Karpas-422 (cell line): ENCODE data around the gene TMEM168. TPM values are rescaled to one million over a fixed set of nuclear protein-coding genes. Genes with fewer than 3 reads are reported as not detected.
"Not testable (repeated sequence)": the region's sequence is repeated elsewhere in the genome, so short reads cannot be mapped to it uniquely, and the experiment has no call there.

Experiments
- DNase-seq: peaks from one replicate; pipeline ENCODE4 v3.0.0-alpha.2; 2015
- H2AFZ ChIP-seq: fragments of 200-600 bp; sonication (generic); 2 replicates; pipeline ENCODE4 v1.6.1; 2014; ENCODE audit warnings: antibody characterized with exemption, low read length, mixed read lengths
- H3K27ac ChIP-seq: fragments of 200-600 bp; sonication (generic); 2 replicates; pipeline ENCODE4 v1.5.1; 2014; ENCODE audit warnings: mild to moderate bottlenecking, low read length, moderate library complexity
- H3K27me3 ChIP-seq: fragments of 200-600 bp; sonication (generic); 2 replicates; pipeline ENCODE4 v1.6.1; 2014; ENCODE audit warnings: low read length, mixed read lengths
- H3K36me3 ChIP-seq: fragments of 200-600 bp; sonication (generic); 2 replicates; pipeline ENCODE4 v1.6.1; 2014; ENCODE audit warnings: low read length, mixed read lengths; ENCODE audit not compliant: insufficient read depth
- H3K4me1 ChIP-seq: fragments of 200-600 bp; sonication (generic); 2 replicates; pipeline ENCODE4 v1.6.1; 2014; ENCODE audit warnings: mild to moderate bottlenecking, low read length, mixed read lengths
- H3K4me2 ChIP-seq: fragments of 200-600 bp; sonication (generic); 2 replicates; pipeline ENCODE4 v1.6.1; 2014; ENCODE audit warnings: low read length, low read depth, mild to moderate bottlenecking; ENCODE audit not compliant: poor library complexity, severe bottlenecking
- H3K4me3 ChIP-seq: fragments of 200-600 bp; sonication (generic); 2 replicates; pipeline ENCODE4 v1.5.1; 2014; ENCODE audit warnings: mild to moderate bottlenecking, antibody characterized with exemption, low read length, mixed read lengths
- H3K79me2 ChIP-seq: fragments of 200-600 bp; sonication (generic); 2 replicates; pipeline ENCODE4 v1.6.1; 2014; ENCODE audit warnings: mild to moderate bottlenecking, low read length, mixed read lengths
- H3K9ac ChIP-seq: fragments of 200-600 bp; sonication (generic); 2 replicates; pipeline ENCODE4 v1.6.0; 2014; ENCODE audit warnings: low read length
- H3K9me2 ChIP-seq: fragments of 200-600 bp; sonication (generic), shearing (Covaris generic); replicated peaks from 2 replicates; pipeline ENCODE4 v1.6.0; 2014; ENCODE audit warnings: mild to moderate bottlenecking, low read length, moderate library complexity; ENCODE audit not compliant: insufficient read depth
- H3K9me3 ChIP-seq: fragments of 300-700, 200-600 bp; sonication (generic); 2 replicates; pipeline ENCODE4 v1.6.1; 2014; ENCODE audit warnings: low read length, mixed read lengths
- H4K20me1 ChIP-seq: fragments of 200-600 bp; sonication (generic); 2 replicates; pipeline ENCODE4 v1.6.1; 2014; ENCODE audit warnings: mild to moderate bottlenecking, antibody characterized with exemption, low read length, low read depth; ENCODE audit not compliant: insufficient read depth
- total RNA-seq: library from RNA; depleted of rRNA; stranded (reverse); fragments of >200 nt; shearing (Covaris generic); gene quantifications from 2 replicates; pipeline ENCODE4 v1.2.3, GENCODE V29; 2014; ENCODE audit warnings: low replicate concordance

Gene TMEM168
- total RNA-seq, 1 experiment from 2014 or later = 32.0 TPM

DNA sequence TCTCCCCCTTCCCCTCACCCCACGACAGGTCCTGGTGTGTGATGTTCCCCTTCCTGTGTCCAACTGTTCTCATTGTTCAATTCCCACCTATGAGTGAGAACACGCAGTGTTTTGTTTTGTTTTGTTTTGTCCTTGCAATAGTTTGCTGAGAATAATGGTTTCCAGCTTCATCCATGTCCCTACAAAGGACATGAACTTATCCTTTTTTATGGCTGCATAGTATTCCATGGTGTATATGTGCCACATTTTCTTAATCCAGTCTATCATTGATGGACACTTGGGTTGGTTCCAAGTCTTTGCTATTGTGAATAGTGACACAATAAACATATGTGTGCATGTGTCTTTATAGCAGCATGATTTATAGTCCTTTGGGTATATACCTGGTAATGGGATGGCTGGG, 58.9 kb downstream of the TMEM168 start:
- H3K9me3 ChIP-seq, H3K27ac ChIP-seq, H3K9ac ChIP-seq, H3K9me2 ChIP-seq, H3K27me3 ChIP-seq, DNase-seq, H3K79me2 ChIP-seq, H2AFZ ChIP-seq, H3K4me3 ChIP-seq, H3K4me1 ChIP-seq, H4K20me1 ChIP-seq, H3K4me2 ChIP-seq, H3K36me3 ChIP-seq: not testable (repeated sequence)

GRCh38 chr7:112726076-112726475, 64.1 kb downstream of the TMEM168 start:
- H3K9me3 ChIP-seq = peaks cover 3% of the 10 kb centered on the region; the same call in 1 of the 2 replicates
- no peaks in the 10 kb centered on the region for H3K9me2 ChIP-seq
- no peak overlapping the region for H3K4me3 ChIP-seq
- H3K27me3 ChIP-seq = no peaks in the 10 kb centered on the region
- H3K9ac ChIP-seq = no peak overlapping the region
- no peaks in the 10 kb centered on the region for H3K79me2 ChIP-seq
- H3K4me1 ChIP-seq = no peaks in the 10 kb centered on the region
- H3K4me2 ChIP-seq = no peak overlapping the region
- no peak overlapping the region for H2AFZ ChIP-seq
- H3K27ac ChIP-seq = no peak overlapping the region
- H3K36me3 ChIP-seq = no peaks in the 10 kb centered on the region
- DNase-seq = no peak
- no peaks in the 10 kb centered on the region for H4K20me1 ChIP-seq

GRCh38 chr7:112723416-112723815, 66.8 kb downstream of the TMEM168 start:
- no peaks in the 10 kb centered on the region for H3K4me1 ChIP-seq
- no peak overlapping the region for H3K9ac ChIP-seq
- DNase-seq = no peak
- no peaks in the 10 kb centered on the region for H3K36me3 ChIP-seq
- no peak overlapping the region for H3K27ac ChIP-seq
- H3K4me2 ChIP-seq = no peak overlapping the region
- peaks cover 3% of the 10 kb centered on the region; the same call in 1 of the 2 replicates for H3K9me3 ChIP-seq
- H3K27me3 ChIP-seq = no peaks in the 10 kb centered on the region
- H3K9me2 ChIP-seq = no peaks in the 10 kb centered on the region
- no peak overlapping the region for H2AFZ ChIP-seq
- H3K4me3 ChIP-seq = no peak overlapping the region
- no peaks in the 10 kb centered on the region for H4K20me1 ChIP-seq
- H3K79me2 ChIP-seq = no peaks in the 10 kb centered on the region

- Histone ChIP-seq H2AFZ (no peak overlapping the region), H3K36me3 (no peaks in the 10 kb centered on the region)
- DNase-seq = no peak
Observed at GRCh38 chr7:112721366-112721765, 68.8 kb downstream of the TMEM168 start.

DNA sequence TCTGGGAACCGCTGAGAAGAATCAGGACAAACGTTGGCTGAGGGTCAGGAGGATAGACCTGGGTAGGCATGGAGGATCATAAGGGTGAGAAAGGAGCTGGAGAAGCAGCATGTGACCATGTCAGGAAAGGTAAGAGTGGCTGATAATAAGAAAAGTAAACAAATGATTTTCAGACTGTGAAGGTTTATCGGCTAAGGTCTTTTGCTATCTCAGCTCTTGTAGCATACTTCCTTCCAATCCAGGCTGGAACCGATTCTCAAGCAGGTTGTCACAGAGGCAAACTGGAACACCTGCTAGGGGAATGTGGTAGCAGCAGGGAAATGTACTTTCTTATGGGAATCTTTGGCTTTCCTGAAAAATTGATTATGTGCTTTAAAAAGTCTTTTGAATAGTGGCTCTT, 74.7 kb downstream of the TMEM168 start:
- Histone ChIP-seq H3K9me2 (no peaks in the 10 kb centered on the region), H2AFZ (no peak overlapping the region), H4K20me1 (no peaks in the 10 kb centered on the region), H3K27ac (no peak overlapping the region), H3K27me3 (no peaks in the 10 kb centered on the region), H3K36me3 (no peaks in the 10 kb centered on the region), H3K4me2 (no peak overlapping the region), H3K9me3 (no peaks in the 10 kb centered on the region), H3K4me1 (no peaks in the 10 kb centered on the region), H3K9ac (no peak overlapping the region), H3K4me3 (no peak overlapping the region), H3K79me2 (no peaks in the 10 kb centered on the region)
- DNase-seq = no peak

More at GRCh38 chr7:112721366-112721765, 68.8 kb downstream of the TMEM168 start:
- H3K27me3 ChIP-seq = no peaks in the 10 kb centered on the region
- no peaks in the 10 kb centered on the region for H3K4me1 ChIP-seq
- H3K4me3 ChIP-seq = no peak overlapping the region
- H3K27ac ChIP-seq = no peak overlapping the region
- no peaks in the 10 kb centered on the region for H3K9me3 ChIP-seq
- no peak overlapping the region for H3K9ac ChIP-seq
- H4K20me1 ChIP-seq = no peaks in the 10 kb centered on the region
- no peak overlapping the region for H3K4me2 ChIP-seq
- H3K9me2 ChIP-seq = no peaks in the 10 kb centered on the region
- no peaks in the 10 kb centered on the region for H3K79me2 ChIP-seq

DNA sequence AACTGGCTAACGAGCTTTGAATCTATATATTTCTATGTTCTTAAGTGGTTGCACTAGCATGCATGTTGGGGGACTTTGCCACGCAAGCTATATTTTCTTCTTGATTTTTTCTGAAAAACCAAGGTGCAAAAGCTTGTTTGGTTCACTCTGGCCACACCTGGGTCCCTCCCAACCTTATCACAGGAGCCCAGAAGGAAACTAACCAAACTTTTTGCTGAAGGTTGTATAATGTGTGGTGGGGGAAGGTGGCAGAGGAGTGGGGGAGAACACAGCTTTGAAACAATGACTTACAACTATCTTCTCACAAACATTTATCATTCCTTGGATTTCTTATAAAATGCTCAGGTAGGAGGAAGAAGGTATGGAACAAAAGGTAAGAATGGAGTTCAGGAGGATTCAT, 75.3 kb downstream of the TMEM168 start:
- H3K9me2 ChIP-seq = no peaks in the 10 kb centered on the region

More for the DNA sequence above, 75.3 kb downstream of the TMEM168 start:
- H3K9me3 ChIP-seq = no peaks in the 10 kb centered on the region
- no peak overlapping the region for H3K4me2 ChIP-seq
- H3K79me2 ChIP-seq = no peaks in the 10 kb centered on the region
- H3K9ac ChIP-seq = no peak overlapping the region
- no peak overlapping the region for H2AFZ ChIP-seq
- no peaks in the 10 kb centered on the region for H3K27me3 ChIP-seq
- DNase-seq = no peak
- H4K20me1 ChIP-seq = no peaks in the 10 kb centered on the region
- no peak overlapping the region for H3K4me3 ChIP-seq
- H3K36me3 ChIP-seq = no peaks in the 10 kb centered on the region
- H3K4me1 ChIP-seq = no peaks in the 10 kb centered on the region
- no peak overlapping the region for H3K27ac ChIP-seq
